Measurements from ENCODE around the gene DMD.

The DMD gene

DNA sequence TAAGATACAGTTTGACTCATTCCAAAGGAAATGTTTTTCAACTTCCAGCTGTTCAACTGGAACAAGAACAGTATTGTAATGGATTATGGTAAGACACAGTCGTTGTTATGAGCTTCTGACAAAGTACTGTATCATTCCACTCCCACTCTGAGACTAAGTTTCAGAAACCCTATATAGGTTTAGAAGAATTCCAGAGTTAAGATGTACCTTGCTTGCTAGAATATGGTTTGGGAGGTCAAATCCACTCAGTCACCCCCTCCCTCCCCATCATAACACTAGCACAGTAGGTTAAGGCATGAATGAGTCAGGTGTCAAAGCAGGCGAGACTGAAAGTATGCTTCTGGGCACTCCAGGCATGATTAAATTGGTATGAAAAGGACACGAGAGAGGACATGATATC lies 339.7 kb downstream of the DMD start:
- TF ChIP-seq, protein P1, sequence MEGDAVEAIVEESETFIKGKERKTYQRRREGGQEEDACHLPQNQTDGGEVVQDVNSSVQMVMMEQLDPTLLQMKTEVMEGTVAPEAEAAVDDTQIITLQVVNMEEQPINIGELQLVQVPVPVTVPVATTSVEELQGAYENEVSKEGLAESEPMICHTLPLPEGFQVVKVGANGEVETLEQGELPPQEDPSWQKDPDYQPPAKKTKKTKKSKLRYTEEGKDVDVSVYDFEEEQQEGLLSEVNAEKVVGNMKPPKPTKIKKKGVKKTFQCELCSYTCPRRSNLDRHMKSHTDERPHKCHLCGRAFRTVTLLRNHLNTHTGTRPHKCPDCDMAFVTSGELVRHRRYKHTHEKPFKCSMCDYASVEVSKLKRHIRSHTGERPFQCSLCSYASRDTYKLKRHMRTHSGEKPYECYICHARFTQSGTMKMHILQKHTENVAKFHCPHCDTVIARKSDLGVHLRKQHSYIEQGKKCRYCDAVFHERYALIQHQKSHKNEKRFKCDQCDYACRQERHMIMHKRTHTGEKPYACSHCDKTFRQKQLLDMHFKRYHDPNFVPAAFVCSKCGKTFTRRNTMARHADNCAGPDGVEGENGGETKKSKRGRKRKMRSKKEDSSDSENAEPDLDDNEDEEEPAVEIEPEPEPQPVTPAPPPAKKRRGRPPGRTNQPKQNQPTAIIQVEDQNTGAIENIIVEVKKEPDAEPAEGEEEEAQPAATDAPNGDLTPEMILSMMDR (IDR thresholded peaks at IDR 0.05; ENCODE audit: low read depth, low read length, missing control alignments), result no peak
- DNase-seq, result no peak
- Histone ChIP-seq H3K27me3 (replicated peaks) (no peaks in the 10 kb centered on the region), H3K4me3 (ENCODE audit: low read depth, low read length) (no peak overlapping the region), H3K27ac (no peak overlapping the region), H3K36me3 (replicated peaks) (no peaks in the 10 kb centered on the region)
- in situ Hi-C loops (cut with HindIII; ENCODE audit: low pct_ligation_motif_present, low sequenced_read_pairs), result no loop called here

DNA sequence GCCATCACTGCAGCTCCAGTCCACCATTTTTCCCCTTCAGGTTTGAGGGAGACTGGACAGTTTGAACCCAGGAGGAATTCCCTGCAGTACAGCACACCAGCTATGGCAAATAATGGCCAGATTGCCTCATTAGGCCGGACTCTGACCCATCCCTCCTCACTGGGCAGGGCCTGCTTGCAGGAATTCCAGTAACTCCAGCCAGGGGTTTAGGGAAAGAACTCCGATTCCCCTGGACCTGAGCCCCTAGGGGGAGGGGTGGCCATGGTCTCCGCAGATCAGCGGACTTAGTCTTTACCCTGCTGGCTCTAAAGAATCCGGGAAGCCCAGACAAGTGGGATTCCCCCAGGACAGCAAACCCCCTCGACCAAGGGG lies 342.8 kb downstream of the DMD start:
- in situ Hi-C loops (cut with HindIII; ENCODE audit: low pct_ligation_motif_present, low sequenced_read_pairs), result no loop called here
- TF ChIP-seq, protein P1 (IDR thresholded peaks at IDR 0.05; ENCODE audit: low read depth, low read length, missing control alignments), result no peak
- Histone ChIP-seq H3K27me3 (replicated peaks) (no peaks in the 10 kb centered on the region), H3K4me3 (ENCODE audit: low read depth, low read length) (no peak overlapping the region), H3K36me3 (replicated peaks) (no peaks in the 10 kb centered on the region), H3K27ac (no peak overlapping the region)
- no peak for DNase-seq

DNA sequence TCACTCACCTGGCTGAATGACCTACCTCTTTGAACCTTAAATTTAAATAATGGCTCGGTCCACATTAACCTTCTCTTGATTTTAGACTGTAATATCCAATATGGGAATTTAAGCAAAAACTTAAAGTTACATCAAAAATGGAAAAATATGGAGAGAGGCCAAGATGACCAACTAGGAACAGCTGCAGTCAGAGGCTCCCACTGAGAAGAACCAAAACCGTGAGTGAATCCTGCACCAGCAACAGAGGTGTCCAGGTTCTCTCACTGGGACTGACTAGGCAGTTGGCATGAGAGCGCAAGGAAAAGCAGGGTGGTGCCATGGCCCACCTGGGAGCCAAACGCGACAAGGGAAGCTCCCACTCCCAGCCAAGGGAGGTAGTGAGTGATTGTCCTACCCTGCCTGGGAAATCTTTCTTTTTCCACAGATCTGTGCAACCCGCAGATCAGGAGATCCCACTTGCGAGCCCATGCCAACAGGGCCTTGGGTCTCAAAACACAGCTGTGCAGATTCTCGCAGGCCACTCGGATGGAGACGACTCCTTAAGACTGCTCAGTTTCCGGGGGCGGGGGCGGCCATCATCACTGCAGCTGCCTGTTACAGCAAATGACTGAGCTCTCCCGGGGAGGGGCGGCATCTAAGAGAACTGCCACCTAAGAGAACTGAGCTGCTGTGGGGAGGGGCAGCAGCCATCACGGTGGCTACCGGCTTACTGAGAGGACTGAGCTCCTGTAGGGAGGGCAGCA lies 343.4 kb downstream of the DMD start:
- Histone ChIP-seq H3K36me3 (replicated peaks) (no peaks in the 10 kb centered on the region), H3K27ac (no peak overlapping the region), H3K27me3 (replicated peaks) (no peaks in the 10 kb centered on the region), H3K4me3 (ENCODE audit: low read depth, low read length) (no peak overlapping the region)
- in situ Hi-C loops (cut with HindIII; ENCODE audit: low pct_ligation_motif_present, low sequenced_read_pairs), result no loop called here
- TF ChIP-seq, protein P1 (IDR thresholded peaks at IDR 0.05; ENCODE audit: low read depth, low read length, missing control alignments), result no peak
- DNase-seq, result no peak

DNA sequence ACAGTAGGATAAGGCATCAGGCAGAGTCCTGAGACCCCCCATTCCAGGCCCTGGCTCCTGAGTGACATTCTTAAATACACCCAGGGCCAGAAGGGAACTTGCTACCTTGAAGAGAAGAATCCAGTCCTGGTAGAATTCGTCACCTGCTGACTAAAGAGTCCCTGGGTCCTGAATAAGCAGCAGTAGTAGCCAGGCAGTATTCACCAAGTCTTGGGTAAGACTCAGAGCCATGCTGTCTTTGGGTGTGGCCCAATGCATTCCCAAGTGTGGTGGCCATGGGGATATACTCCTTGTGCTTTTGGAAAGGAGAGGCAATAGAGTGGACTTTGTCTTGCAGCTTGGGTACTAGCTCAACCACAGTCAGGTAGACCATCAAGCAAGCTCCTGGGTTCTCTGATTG lies 359.1 kb downstream of the DMD start:
- H3K36me3 ChIP-seq (replicated peaks), result no peaks in the 10 kb centered on the region
- TF ChIP-seq, protein P1 (IDR thresholded peaks at IDR 0.05; ENCODE audit: low read depth, low read length, missing control alignments), result no peak
- no peak for DNase-seq
- no peaks in the 10 kb centered on the region for H3K27me3 ChIP-seq (replicated peaks)
- in situ Hi-C loops (cut with HindIII; ENCODE audit: low pct_ligation_motif_present, low sequenced_read_pairs), result no loop called here
- no peak overlapping the region for H3K27ac ChIP-seq
- no peak overlapping the region for H3K4me3 ChIP-seq (ENCODE audit: low read depth, low read length)

DNA sequence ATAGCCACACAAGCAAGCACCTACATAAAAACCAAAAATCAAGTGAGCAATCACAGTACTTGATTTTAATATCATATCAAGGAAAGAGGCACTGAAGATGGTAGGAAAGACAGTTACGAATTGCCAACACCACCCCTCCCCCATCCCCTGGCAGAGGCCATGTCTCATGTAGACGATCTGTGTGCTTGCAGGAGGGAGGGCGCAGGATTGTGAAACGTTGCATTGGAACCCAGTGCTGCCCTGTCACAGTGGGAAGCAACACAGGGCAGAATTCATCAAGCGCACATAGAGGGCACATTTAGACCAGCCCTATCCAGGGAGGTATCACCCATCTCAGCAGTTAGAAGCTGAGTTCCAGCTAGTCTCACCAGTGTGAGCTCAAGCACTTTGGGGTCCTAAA lies 359.8 kb downstream of the DMD start:
- Histone ChIP-seq H3K27ac (no peak overlapping the region), H3K4me3 (ENCODE audit: low read depth, low read length) (no peak overlapping the region), H3K36me3 (replicated peaks) (no peaks in the 10 kb centered on the region), H3K27me3 (replicated peaks) (no peaks in the 10 kb centered on the region)
- in situ Hi-C loops (cut with HindIII; ENCODE audit: low pct_ligation_motif_present, low sequenced_read_pairs), result no loop called here
- TF ChIP-seq, protein P1 (IDR thresholded peaks at IDR 0.05; ENCODE audit: low read depth, low read length, missing control alignments), result no peak
- DNase-seq, result no peak

DNA sequence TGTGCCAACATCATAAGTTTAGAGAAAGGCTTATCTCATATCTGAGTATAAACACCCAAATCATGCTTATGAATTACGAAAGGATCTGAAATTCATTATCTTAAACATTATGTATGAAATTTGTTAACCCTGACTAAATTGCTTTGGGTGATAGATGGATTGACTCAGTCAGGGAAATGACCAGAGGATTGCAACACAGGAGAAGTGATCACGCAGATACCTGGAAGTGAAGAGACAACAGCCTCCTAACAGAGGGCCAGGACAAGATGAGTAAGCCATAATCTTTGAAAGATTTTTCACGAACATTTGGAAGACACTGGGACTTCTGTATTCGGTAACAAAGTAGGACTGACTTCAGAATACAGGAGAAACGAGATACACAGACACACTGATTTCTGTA lies 363.4 kb downstream of the DMD start:
- no peak overlapping the region for H3K4me3 ChIP-seq (ENCODE audit: low read depth, low read length)
- in situ Hi-C loops (cut with HindIII; ENCODE audit: low pct_ligation_motif_present, low sequenced_read_pairs), result no loop called here
- TF ChIP-seq, protein P1 (IDR thresholded peaks at IDR 0.05; ENCODE audit: low read depth, low read length, missing control alignments), result no peak
- H3K27me3 ChIP-seq (replicated peaks), result no peaks in the 10 kb centered on the region
- H3K27ac ChIP-seq, result no peak overlapping the region
- no peaks in the 10 kb centered on the region for H3K36me3 ChIP-seq (replicated peaks)
- no peak for DNase-seq

Data from brain microvascular endothelial cell (primary cell).